ENCODE results near the gene HAT1.

DNA sequence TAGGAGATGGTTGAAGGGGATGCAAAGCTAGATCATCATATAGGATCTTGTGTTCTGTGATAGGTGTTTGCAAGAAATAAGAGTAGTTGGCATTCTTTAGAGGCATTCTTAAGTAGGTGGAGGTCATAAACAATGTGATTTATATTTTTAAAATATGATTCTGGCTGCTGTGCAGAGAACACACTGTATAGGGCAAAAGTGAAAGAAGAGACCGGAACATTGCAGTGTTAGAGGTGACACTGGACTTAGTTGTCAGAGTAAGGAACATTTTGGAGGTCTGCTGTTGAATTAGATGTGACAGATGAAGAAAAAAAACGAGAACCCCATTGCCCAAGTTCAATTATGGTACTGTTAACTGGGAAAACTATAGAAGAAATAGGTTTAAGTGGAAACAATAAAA is 37.7 kb downstream of the HAT1 start:
- TF ChIP-seq, protein P1, sequence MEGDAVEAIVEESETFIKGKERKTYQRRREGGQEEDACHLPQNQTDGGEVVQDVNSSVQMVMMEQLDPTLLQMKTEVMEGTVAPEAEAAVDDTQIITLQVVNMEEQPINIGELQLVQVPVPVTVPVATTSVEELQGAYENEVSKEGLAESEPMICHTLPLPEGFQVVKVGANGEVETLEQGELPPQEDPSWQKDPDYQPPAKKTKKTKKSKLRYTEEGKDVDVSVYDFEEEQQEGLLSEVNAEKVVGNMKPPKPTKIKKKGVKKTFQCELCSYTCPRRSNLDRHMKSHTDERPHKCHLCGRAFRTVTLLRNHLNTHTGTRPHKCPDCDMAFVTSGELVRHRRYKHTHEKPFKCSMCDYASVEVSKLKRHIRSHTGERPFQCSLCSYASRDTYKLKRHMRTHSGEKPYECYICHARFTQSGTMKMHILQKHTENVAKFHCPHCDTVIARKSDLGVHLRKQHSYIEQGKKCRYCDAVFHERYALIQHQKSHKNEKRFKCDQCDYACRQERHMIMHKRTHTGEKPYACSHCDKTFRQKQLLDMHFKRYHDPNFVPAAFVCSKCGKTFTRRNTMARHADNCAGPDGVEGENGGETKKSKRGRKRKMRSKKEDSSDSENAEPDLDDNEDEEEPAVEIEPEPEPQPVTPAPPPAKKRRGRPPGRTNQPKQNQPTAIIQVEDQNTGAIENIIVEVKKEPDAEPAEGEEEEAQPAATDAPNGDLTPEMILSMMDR (IDR thresholded peaks at IDR 0.05 in 8 of 11, conservative IDR thresholded peaks at IDR 0.05 in 3 of 11) = no peak
- no peak for TF ChIP-seq POLR2AphosphoS5 (IDR thresholded peaks at IDR 0.05)
